Limb (tissue), 2 donors: ENCODE data around the gene GCSAML.
A peak's percentile ranks its signal among the peaks of the same experiment; 100 is the strongest.

Experiments used
- DNase-seq, 2 donors: peaks; one replicate each; pipeline ENCODE4 v3.0.0-alpha.2; 2016; ENCODE audit errors: extremely low spot score in 2 of 2

GCSAML gene

DNA sequence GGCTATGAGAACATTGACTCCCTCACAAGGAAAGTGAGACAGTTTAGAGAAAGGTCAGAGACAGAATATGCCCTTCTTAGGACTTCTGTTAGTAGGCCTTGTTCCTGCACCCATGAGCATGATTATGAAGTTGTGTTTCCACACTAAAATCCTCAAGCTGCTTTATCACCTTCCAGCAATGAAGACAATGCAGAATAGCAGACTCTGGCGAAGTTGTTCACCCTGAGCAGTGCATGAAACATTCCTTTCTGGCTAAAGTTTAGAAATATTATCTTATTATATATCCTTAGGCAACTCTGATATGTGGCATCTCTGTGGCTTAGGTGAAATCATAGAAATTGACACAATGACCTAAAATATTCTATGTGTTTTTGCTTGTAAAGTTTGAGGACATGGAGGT lies 25.3 kb downstream of the GCSAML start:
- DNase-seq, result no peak

DNA sequence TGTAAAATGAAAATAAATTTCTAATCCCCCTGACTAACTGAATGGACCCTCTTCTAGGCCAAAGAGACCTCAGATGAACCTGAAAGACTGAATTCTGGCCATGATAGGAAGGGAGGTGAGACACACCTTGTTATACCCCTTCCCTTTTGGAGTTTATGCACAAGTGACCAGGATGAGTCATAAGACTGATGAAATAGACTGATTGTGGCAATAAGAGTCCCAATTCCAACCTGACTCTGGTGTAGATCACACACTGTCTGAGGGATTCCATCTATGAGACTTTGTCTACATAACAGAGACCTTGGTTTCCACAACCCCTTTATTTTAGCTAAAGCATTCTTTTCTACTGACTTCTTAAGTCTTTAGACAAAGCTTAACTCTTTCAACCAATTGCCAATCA lies 25.7 kb downstream of the GCSAML start:
- no peak for DNase-seq

DNA sequence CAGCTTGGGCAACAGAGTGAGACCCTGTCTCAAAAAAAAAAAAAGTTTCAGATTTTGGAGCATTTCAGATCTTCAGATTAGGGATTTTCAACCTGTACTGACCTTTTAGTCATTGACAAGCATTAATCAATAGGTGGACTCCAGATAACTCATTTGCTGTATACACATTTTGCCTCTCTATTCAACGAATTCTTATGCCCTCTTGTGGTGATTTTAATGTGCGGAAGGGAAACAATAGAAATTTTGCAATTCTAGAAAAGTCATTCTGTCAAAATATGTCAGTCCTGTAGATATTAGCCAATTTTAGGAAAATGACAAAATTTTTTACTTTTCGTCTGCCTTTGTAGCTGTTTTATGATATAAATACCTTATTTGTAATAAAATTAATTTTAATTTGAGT lies 27.6 kb downstream of the GCSAML start:
- DNase-seq, result peak in 1 of 2 donors; percentile 8

DNA sequence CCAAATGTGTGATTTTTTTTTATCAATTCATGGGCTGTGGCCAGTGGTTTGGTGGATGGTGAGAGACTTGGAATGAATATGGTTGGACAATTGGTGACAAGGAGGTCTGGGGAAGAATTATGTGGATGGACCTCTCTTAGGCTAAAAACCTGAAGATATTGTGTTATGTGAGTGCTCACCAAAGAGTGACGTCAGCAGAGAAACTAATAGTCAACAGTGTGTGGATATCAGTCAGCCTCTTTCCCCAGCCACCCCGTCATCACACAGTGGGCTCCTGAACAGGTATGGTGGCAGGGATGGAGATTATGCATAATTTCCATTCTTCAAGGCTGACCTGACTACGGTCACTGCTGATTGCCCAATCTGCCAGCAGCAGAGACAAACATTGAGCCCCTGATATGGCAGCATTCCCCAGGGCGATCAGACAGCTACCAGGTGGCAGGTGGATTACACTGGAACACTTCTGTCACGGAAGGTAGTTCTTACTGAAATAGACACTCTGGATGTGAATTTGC lies 30.1 kb downstream of the GCSAML start:
- DNase-seq, result no peak

DNA sequence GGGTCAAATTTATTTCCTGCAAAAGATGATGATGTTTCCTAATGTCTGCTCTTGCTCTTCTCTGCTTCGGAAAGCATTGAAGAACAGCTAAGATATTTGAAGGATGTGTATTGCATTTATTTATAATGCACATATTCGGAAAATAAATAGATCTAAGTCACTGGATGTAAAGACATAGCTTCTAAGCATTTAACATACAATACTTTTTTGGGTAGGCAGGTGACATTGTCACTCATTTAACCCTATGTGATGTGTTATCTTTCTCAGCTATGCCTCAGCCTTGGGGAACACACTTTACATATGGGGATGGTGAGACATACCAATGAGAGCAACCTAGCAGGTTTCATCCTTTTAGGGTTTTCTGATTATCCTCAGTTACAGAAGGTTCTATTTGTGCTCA lies 39.1 kb downstream of the GCSAML start, which contains the start of gene OR2G2:
TSS of gene OR2G2 (plus strand) at position 301 of the 400 bp plus-strand sequence. CDS start at position 301, 0 bp downstream.
- no peak for DNase-seq

DNA sequence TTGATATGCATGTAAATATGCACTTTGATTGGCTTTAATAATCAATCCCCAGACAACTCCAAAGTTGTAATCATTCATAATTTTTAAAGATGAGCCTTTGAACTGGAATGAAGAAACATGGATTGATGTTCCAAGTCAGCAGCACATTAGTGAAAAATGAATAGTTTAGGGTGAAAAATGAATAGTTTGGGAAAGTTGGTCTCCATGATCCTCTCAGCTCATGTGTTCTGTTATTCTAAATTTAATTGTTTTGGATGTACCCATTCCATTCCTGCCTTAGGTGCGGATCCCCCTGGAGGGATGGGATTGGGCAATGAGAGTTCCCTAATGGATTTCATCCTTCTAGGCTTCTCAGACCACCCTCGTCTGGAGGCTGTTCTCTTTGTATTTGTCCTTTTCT lies 56.4 kb downstream of the GCSAML start, which contains the start of gene OR2G3:
TSS of gene OR2G3 (plus strand) at position 301 of the 400 bp plus-strand sequence. CDS start at position 301, 0 bp downstream.
- no peak for DNase-seq

DNA sequence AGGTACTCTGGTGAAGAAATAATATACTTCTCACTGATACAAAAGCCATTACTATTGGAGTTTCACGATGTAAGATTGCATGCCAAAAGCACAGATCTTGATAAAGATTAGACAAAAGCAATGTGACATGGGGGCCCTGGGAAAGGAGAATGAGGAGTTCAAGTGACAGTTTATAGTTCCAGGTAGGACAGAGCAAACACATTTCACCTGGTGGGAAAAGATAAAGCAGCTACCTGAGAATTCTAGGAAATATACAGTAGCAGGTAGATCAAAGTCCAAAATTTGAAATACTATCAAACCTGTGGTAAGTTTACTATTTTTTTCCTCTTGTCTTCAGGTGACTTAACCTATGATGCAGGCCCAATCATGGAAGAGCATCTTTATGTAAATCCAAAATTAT lies 64.5 kb downstream of the GCSAML start:
- no peak for DNase-seq

DNA sequence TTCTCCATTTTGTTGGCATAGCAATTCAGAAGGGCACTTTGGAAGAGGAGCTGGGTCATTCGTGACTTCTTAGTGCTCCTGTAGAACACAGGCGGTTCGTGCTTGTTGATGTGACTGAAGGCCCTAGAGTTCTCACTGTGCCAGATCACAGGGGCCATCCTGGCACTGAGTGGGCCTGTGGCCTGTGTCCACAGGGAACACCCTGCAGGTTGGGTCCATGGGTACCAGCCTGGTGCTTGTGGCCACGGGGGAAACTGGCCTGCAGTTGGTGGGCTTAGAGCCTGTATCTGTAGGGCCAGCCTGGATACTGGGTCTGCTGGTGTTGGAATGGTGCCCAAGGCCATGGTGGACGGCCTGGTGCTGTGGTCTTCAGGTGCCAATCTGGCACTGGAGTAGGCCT lies 65.7 kb downstream of the GCSAML start:
- DNase-seq, result no peak
